ENCODE results near the gene PAX6. TPM values are rescaled to one million over a fixed set of nuclear protein-coding genes. Genes with fewer than 3 reads are reported as not detected.

Gene PAX6
- total RNA-seq, 2 donors from 2014 or later: 1.1 to 1.6 TPM

- H3K36me3 ChIP-seq: no peaks in the 10 kb centered on the region
- no peak overlapping the region for H3K27ac ChIP-seq
- no peak for TF ChIP-seq CTCF (IDR thresholded peaks at IDR 0.05)
- no peaks in the 10 kb centered on the region for H3K9me3 ChIP-seq
- DNase-seq: no peak
- no peak overlapping the region for H3K4me3 ChIP-seq
- intact Hi-C loops (cut with DNase I): no loop called here
- peaks cover 18% of the 10 kb centered on the region for H3K4me1 ChIP-seq
- H3K9ac ChIP-seq (ENCODE audit: low read depth in 2 of 2, low read length in 2 of 2): no peak overlapping the region
- peaks cover 98% of the 10 kb centered on the region for H3K27me3 ChIP-seq
These were observed 7.8 kb upstream of the PAX6 start for GRCh38 chr11:31818874-31819331.

DNA sequence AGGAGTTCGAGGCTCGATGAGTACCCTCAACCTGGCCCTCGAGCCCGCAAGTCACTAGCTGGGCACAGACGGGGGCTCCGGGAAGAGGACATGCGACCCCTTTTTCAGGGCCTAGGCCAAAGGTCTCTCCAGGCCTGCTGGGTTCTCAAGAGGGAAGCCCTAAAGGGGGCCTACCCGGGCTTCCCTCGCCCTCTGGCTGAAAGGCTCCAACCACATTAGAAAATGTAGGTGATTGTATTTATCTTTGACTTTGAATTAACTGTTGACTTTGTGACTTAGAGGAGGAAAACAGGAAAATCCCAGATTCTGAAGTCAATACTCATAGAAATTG, 7.3 kb upstream of the PAX6 start:
- intact Hi-C loops (cut with DNase I): no loop called here
- DNase-seq: no peak
- Histone ChIP-seq H3K27ac (no peak overlapping the region), H3K9ac (ENCODE audit: low read depth in 2 of 2, low read length in 2 of 2) (no peak overlapping the region), H3K4me3 (no peak overlapping the region), H3K9me3 (no peaks in the 10 kb centered on the region), H3K27me3 (peaks cover 98% of the 10 kb centered on the region), H3K36me3 (no peaks in the 10 kb centered on the region), H3K4me1 (peaks cover 18% of the 10 kb centered on the region)
- no peak for TF ChIP-seq CTCF (IDR thresholded peaks at IDR 0.05)

DNA sequence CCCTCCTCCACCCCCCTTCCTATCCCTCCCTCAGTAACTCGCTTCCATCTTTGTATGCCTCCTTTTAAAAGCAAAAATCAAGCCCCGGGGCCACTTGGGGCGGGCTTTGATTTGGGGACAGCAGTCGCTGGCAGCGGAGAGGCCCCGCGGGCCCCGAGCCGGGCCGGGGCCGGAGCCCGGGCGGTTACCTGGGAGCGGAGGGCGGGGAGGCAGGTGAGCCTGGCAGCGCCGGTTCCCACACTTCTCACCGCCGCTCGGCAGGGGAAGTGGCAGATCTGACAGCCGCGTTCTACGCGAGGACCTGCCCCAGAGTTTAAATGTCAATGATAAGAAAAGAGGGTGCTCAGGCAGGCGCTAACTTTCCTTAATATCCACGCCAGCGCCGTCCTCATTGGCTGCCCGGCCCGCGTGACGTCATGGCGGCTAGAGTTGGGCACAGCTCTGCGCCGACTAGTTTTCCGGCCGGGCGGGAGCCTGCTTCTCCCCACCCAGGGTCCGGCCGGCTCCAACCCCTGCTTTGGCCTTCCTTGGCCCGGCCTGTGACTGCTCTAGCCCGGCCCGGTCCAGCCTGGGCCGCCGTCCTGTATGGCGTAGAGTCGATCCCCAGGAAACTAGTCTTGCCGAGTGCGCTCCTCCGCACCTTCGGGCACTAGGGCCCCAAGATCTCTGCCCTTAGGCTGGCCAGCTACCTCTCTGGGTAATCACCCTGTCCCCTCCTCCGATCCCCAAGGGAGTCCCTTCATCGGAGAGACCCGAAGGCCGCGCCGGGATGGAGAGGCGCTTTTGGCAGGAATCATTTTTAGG, 6.7 kb upstream of the PAX6 start:
- Histone ChIP-seq H3K4me1 (peaks cover 19% of the 10 kb centered on the region), H3K4me3 (peak overlapping the region; percentile 14), H3K9me3 (no peaks in the 10 kb centered on the region), H3K27ac (no peak overlapping the region), H3K36me3 (no peaks in the 10 kb centered on the region), H3K9ac (ENCODE audit: low read depth in 2 of 2, low read length in 2 of 2) (no peak overlapping the region), H3K27me3 (peaks cover 98% of the 10 kb centered on the region)
- intact Hi-C loops (cut with DNase I): no loop called here
- TF ChIP-seq CTCF (IDR thresholded peaks at IDR 0.05): no peak
- no peak for DNase-seq

GRCh38 chr11:31817054-31817620, 6.0 kb upstream of the PAX6 start:
- H3K4me3 ChIP-seq: peak overlapping the region; percentile 14
- H3K4me1 ChIP-seq: peaks cover 25% of the 10 kb centered on the region
- H3K27me3 ChIP-seq: peaks cover 97% of the 10 kb centered on the region
- TF ChIP-seq CTCF (IDR thresholded peaks at IDR 0.05): no peak
- H3K9ac ChIP-seq (ENCODE audit: low read depth in 2 of 2, low read length in 2 of 2): no peak overlapping the region
- no peaks in the 10 kb centered on the region for H3K9me3 ChIP-seq
- no peak for DNase-seq
- intact Hi-C loops (cut with DNase I): no loop called here
- H3K27ac ChIP-seq: no peak overlapping the region
- H3K36me3 ChIP-seq: no peaks in the 10 kb centered on the region

- no peaks in the 10 kb centered on the region for H3K9me3 ChIP-seq
- H3K9ac ChIP-seq (ENCODE audit: low read depth in 2 of 2, low read length in 2 of 2): no peak overlapping the region
- peaks cover 28% of the 10 kb centered on the region for H3K4me1 ChIP-seq
- H3K27me3 ChIP-seq: peaks cover 96% of the 10 kb centered on the region
- intact Hi-C loops (cut with DNase I): no loop called here
- no peak overlapping the region for H3K27ac ChIP-seq
- peak; percentile 56 for DNase-seq
- no peaks in the 10 kb centered on the region for H3K36me3 ChIP-seq
- H3K4me3 ChIP-seq: peak overlapping the region; percentile 14
- no peak for TF ChIP-seq CTCF (IDR thresholded peaks at IDR 0.05)
These were observed 5.4 kb upstream of the PAX6 start for GRCh38 chr11:31816468-31817053.
